Measurements from ENCODE around the gene MOGAT3. TPM values are rescaled to one million over a fixed set of nuclear protein-coding genes. Genes with fewer than 3 reads are reported as not detected.

Gene MOGAT3
- total RNA-seq, 6 donors from 2014 or later, result not detected

DNA sequence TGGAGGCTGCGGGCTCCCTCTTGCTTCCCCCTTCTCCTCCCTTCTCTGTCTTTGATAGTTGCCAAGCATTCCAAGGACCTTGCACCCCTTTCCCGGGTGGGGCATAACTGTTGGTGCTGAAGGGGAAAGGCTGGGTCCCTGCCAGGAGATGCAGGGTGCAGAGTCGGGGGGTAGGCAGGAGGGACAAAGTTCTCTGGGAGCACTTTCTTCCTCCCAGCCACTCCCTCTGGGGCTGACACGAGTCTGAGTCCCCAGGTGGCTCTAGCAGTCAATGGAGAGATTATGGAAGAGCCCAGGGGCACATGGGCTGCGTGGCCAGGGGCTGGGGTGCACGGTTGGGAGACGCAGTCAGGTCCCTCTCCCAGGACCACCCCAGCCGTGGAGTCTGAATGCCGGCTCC lies 34.7 kb upstream of the MOGAT3 start:
- Histone ChIP-seq H3K4me3 (no peak overlapping the region), H3K9me3 (no peaks in the 10 kb centered on the region), H3K27ac (peak overlapping the region in 1 of 4 donors; percentile 27), H3K27me3 (no peaks in the 10 kb centered on the region), H3K36me3 (peaks cover 3 to 46% (median 22%) of the 10 kb centered on the region in 4 donors), H3K4me1 (peaks cover 46 to 49% (median 46%) of the 10 kb centered on the region in 4 donors)
- WGBS, 2 donors, result 73 to 74% methylated on average over 5 to 9 of the region's 9 CpGs
- TF ChIP-seq, protein P1, sequence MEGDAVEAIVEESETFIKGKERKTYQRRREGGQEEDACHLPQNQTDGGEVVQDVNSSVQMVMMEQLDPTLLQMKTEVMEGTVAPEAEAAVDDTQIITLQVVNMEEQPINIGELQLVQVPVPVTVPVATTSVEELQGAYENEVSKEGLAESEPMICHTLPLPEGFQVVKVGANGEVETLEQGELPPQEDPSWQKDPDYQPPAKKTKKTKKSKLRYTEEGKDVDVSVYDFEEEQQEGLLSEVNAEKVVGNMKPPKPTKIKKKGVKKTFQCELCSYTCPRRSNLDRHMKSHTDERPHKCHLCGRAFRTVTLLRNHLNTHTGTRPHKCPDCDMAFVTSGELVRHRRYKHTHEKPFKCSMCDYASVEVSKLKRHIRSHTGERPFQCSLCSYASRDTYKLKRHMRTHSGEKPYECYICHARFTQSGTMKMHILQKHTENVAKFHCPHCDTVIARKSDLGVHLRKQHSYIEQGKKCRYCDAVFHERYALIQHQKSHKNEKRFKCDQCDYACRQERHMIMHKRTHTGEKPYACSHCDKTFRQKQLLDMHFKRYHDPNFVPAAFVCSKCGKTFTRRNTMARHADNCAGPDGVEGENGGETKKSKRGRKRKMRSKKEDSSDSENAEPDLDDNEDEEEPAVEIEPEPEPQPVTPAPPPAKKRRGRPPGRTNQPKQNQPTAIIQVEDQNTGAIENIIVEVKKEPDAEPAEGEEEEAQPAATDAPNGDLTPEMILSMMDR (IDR thresholded peaks at IDR 0.05), result no peak
- TF ChIP-seq POLR2A (IDR thresholded peaks at IDR 0.05) (no peak), EP300 (IDR thresholded peaks at IDR 0.05) (no peak), POLR2AphosphoS5 (IDR thresholded peaks at IDR 0.05) (no peak)
- DNase-seq (no peak), ATAC-seq (ENCODE audit: low FRiP score in 2 of 2) (no peak)

DNA sequence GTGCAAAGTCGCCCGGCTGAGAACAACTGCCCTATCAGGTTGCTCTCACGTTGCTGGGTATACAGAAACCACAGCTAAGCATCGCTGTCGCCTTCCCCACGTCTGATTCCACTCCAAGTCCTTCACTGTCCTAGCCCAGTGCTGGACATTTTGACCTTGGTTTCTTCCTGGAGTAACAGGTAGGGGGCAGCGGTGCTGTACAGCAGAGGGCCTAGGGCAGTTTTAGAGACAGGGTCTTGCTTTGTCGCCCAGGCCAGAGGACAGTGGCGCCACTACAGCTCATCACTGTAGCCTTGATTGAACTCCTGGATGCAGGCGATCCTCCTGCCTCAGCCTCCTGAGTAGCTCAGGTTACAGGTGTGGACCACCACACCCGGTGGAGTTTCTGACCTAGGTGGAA lies 34.2 kb upstream of the MOGAT3 start:
- no peak overlapping the region for H3K4me3 ChIP-seq
- ATAC-seq (ENCODE audit: low FRiP score in 2 of 2) (no peak), DNase-seq (no peak)
- H3K27ac ChIP-seq, result no peak overlapping the region
- no peaks in the 10 kb centered on the region for H3K27me3 ChIP-seq
- peaks cover 42 to 46% (median 42%) of the 10 kb centered on the region in 4 donors for H3K4me1 ChIP-seq
- H3K36me3 ChIP-seq, result peaks cover 3 to 41% (median 17%) of the 10 kb centered on the region in 4 donors
- no peak for TF ChIP-seq POLR2AphosphoS5 (IDR thresholded peaks at IDR 0.05)
- TF ChIP-seq, protein P1 (IDR thresholded peaks at IDR 0.05), result peak in 2 of 6 experiments; percentile 27 to 39
- TF ChIP-seq POLR2A (IDR thresholded peaks at IDR 0.05), result no peak
- TF ChIP-seq EP300 (IDR thresholded peaks at IDR 0.05), result no peak
- 72 to 76% methylated on average over 7 to 9 of the region's 11 CpGs for WGBS, 2 donors
- no peaks in the 10 kb centered on the region for H3K9me3 ChIP-seq

DNA sequence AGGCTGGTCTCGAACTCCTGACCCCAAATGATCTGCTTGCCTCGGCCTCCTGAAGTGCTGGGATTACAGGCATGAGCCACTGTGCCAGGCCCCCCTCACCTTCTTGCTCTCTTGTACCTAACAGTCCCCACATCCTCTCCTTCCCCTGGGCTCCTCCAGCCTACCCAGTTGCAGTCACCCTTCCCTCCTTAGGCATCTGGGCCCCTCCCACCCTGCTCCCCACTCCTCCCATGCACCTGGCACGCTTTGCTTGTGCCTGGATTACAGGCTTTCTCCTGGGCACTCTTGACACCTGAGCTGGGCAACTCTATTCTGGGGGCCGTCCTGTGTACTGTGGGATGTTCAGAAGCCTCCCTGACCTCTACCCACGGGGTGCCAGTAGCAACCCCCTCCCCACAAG lies 33.8 kb upstream of the MOGAT3 start:
- Histone ChIP-seq H3K36me3 (peaks cover 0 to 37% (median 14%) of the 10 kb centered on the region in 4 donors), H3K4me3 (no peak overlapping the region), H3K9me3 (no peaks in the 10 kb centered on the region), H3K4me1 (peaks cover 38 to 42% (median 38%) of the 10 kb centered on the region in 4 donors), H3K27ac (no peak overlapping the region), H3K27me3 (no peaks in the 10 kb centered on the region)
- WGBS, 2 donors, result 80 to 81% methylated on average over 5 of the region's 5 CpGs
- ATAC-seq (ENCODE audit: low FRiP score in 2 of 2) (no peak), DNase-seq (no peak)
- TF ChIP-seq EP300 (IDR thresholded peaks at IDR 0.05) (no peak), POLR2AphosphoS5 (IDR thresholded peaks at IDR 0.05) (no peak), POLR2A (IDR thresholded peaks at IDR 0.05) (no peak)
- TF ChIP-seq, protein P1 (IDR thresholded peaks at IDR 0.05), result no peak

DNA sequence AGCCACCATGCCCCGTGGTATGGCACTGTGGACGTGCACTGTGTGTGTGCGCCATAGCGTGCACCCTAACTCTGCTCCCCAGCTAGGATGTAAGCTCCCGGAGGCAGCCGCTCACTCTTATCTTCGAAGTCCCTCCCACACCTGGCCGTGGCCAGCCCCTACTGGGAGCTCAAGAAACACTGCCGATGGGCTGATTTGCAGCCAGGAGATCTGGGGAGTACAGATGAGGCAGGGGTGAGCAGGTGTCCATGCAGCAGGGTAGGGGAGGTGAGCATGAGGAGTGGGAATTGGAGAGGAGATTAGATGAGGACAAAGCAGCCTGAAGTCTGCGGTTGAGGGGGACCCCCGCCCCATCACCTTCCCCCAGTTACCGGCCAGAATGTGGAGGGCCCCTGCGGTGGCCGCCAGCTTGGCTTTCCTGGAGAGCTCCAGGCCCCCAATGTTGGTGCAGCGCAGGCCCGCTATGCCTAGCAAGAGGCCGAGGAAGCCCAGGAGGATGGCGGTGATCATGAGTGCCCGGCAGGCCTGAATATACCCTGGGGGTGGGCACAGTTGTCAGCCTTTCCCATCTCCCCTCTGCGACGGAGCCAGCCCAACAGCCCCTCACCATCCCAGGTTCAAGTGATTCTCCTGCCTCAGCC lies 33.2 kb upstream of the MOGAT3 start:
- peaks cover 0 to 36% (median 14%) of the 10 kb centered on the region in 4 donors for H3K36me3 ChIP-seq
- DNase-seq, result peak in 1 of 2 donors; percentile 54
- H3K4me1 ChIP-seq, result peaks cover 33 to 38% (median 33%) of the 10 kb centered on the region in 4 donors
- H3K4me3 ChIP-seq, result no peak overlapping the region
- 91 to 94% methylated on average over 13 to 21 of the region's 21 CpGs for WGBS, 2 donors
- no peaks in the 10 kb centered on the region for H3K9me3 ChIP-seq
- no peak for ATAC-seq (ENCODE audit: low FRiP score in 2 of 2)
- TF ChIP-seq, protein P1 (IDR thresholded peaks at IDR 0.05), result no peak
- TF ChIP-seq POLR2AphosphoS5 (IDR thresholded peaks at IDR 0.05), result no peak
- TF ChIP-seq EP300 (IDR thresholded peaks at IDR 0.05), result no peak
- TF ChIP-seq POLR2A (IDR thresholded peaks at IDR 0.05), result no peak
- no peak overlapping the region for H3K27ac ChIP-seq
- no peaks in the 10 kb centered on the region for H3K27me3 ChIP-seq
